ENCODE data around the gene ANKHD1. TPM values are rescaled to one million over a fixed set of nuclear protein-coding genes. Genes with fewer than 3 reads are reported as not detected.

The ANKHD1 gene
- total RNA-seq, 3 donors from 2014 or later (not counting 1 experiment from before 2014, with no cell fraction given), result 225 to 239 (median 230) TPM

DNA sequence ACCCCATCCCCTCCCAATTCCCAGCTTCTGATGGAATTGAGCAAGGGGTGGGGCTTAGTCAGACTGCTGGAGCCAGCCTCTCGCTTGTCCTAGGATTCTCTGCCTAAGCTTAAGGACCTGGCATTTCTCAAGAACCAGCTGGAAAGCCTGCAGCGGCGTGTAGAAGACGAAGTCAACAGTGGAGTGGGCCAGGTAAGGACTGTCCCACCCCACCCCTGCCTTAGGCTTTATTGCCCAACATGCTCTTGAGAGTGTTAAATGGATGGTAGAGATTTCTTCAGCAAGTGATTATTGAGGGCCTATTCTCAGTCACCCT, 164.1 kb downstream of the ANKHD1 start:
- Mint-ChIP-seq H3K4me1 (peaks cover 57 to 71% of the 10 kb centered on the region in 2 donors), H3K9me3 (no peaks in the 10 kb centered on the region), H3K27ac (peak overlapping the region; percentile 94 to 96), H3K27me3 (ENCODE audit: low read depth in 2 of 2) (no peaks in the 10 kb centered on the region), H3K36me3 (no peaks in the 10 kb centered on the region), H3K4me3 (peak overlapping the region; percentile 99)
- Histone ChIP-seq H3K4me1 (ENCODE audit: control insufficient read depth, insufficient read depth, low read length) (peaks cover 38% of the 10 kb centered on the region), H3K27me3 (ENCODE audit: control insufficient read depth, insufficient read depth, low read length) (no peaks in the 10 kb centered on the region), H3K9me3 (ENCODE audit: control insufficient read depth, insufficient read depth, low read length) (no peaks in the 10 kb centered on the region), H3K36me3 (ENCODE audit: control insufficient read depth, insufficient read depth, low read length) (peaks cover 21% of the 10 kb centered on the region), H3K27ac (ENCODE audit: low read length) (no peak overlapping the region), H3K4me3 (ENCODE audit: low read length) (no peak overlapping the region)
- WGBS (ENCODE audit: insufficient coverage), result 91% methylated on average over 3 of the region's 4 CpGs
- intact Hi-C loops (cut with micrococcal nuclease), result loop anchor here (2.0 kb wide), 2 partner anchors 73 to 145 kb away; partner anchors contain the start of gene TMCO6
- ATAC-seq (no peak), DNase-seq (peak in 1 of 2 donors; percentile 15)
- TF ChIP-seq, protein P1, sequence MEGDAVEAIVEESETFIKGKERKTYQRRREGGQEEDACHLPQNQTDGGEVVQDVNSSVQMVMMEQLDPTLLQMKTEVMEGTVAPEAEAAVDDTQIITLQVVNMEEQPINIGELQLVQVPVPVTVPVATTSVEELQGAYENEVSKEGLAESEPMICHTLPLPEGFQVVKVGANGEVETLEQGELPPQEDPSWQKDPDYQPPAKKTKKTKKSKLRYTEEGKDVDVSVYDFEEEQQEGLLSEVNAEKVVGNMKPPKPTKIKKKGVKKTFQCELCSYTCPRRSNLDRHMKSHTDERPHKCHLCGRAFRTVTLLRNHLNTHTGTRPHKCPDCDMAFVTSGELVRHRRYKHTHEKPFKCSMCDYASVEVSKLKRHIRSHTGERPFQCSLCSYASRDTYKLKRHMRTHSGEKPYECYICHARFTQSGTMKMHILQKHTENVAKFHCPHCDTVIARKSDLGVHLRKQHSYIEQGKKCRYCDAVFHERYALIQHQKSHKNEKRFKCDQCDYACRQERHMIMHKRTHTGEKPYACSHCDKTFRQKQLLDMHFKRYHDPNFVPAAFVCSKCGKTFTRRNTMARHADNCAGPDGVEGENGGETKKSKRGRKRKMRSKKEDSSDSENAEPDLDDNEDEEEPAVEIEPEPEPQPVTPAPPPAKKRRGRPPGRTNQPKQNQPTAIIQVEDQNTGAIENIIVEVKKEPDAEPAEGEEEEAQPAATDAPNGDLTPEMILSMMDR (IDR thresholded peaks at IDR 0.05), result no peak

DNA sequence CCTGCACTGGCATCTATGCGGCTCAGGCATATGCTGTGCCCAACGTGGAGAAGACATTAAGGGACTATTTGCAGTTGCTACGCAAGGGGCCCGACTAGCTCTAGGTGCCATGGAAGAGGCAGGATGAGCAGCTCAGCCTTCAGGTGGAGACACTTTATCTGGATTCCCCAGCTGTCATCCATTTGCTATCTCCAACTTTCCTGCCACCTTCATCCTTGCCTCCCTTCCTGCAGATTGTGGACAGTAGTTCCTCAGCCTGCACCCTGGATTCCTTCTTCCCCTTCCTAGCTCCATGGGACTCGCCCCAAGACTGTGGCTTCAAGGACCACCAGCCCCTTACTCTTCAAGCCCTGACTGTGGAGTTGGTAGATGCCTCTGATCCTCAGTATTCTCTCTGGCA, 165.0 kb downstream of the ANKHD1 start:
- peaks cover 38% of the 10 kb centered on the region for H3K4me1 ChIP-seq (ENCODE audit: control insufficient read depth, insufficient read depth, low read length)
- Mint-ChIP-seq H3K27me3 (ENCODE audit: low read depth in 2 of 2) (no peaks in the 10 kb centered on the region), H3K4me1 (peaks cover 57 to 71% of the 10 kb centered on the region in 2 donors), H3K4me3 (peak overlapping the region; percentile 25), H3K36me3 (no peaks in the 10 kb centered on the region), H3K9me3 (no peaks in the 10 kb centered on the region), H3K27ac (peak overlapping the region; percentile 96 to 98)
- no peaks in the 10 kb centered on the region for H3K27me3 ChIP-seq (ENCODE audit: control insufficient read depth, insufficient read depth, low read length)
- H3K9me3 ChIP-seq (ENCODE audit: control insufficient read depth, insufficient read depth, low read length), result no peaks in the 10 kb centered on the region
- H3K4me3 ChIP-seq (ENCODE audit: low read length), result no peak overlapping the region
- no peak for ATAC-seq
- no peak overlapping the region for H3K27ac ChIP-seq (ENCODE audit: low read length)
- TF ChIP-seq, protein P1 (IDR thresholded peaks at IDR 0.05), result no peak
- intact Hi-C loops (cut with micrococcal nuclease), result no loop called here
- DNase-seq, result peak in 1 of 2 donors; percentile 7
- 95% methylated on average over 5 of the region's 5 CpGs for WGBS (ENCODE audit: insufficient coverage)
- H3K36me3 ChIP-seq (ENCODE audit: control insufficient read depth, insufficient read depth, low read length), result peaks cover 21% of the 10 kb centered on the region

DNA sequence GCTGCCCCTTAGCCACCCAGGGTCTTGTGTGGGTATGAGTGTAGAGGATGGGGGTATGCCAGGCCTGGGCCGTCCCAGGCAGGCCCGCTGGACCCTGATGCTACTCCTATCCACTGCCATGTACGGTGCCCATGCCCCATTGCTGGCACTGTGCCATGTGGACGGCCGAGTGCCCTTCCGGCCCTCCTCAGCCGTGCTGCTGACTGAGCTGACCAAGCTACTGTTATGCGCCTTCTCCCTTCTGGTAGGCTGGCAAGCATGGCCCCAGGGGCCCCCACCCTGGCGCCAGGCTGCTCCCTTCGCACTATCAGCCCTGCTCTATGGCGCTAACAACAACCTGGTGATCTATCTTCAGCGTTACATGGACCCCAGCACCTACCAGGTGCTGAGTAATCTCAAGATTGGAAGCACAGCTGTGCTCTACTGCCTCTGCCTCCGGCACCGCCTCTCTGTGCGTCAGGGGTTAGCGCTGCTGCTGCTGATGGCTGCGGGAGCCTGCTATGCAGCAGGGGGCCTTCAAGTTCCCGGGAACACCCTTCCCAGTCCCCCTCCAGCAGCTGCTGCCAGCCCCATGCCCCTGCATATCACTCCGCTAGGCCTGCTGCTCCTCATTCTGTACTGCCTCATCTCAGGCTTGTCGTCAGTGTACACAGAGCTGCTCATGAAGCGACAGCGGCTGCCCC, 165.6 kb downstream of the ANKHD1 start:
- Mint-ChIP-seq H3K27me3 (ENCODE audit: low read depth in 2 of 2) (no peaks in the 10 kb centered on the region), H3K27ac (peak overlapping the region; percentile 96 to 98), H3K9me3 (no peaks in the 10 kb centered on the region), H3K4me3 (peak overlapping the region; percentile 31), H3K4me1 (peaks cover 57 to 71% of the 10 kb centered on the region in 2 donors), H3K36me3 (no peaks in the 10 kb centered on the region)
- peaks cover 21% of the 10 kb centered on the region for H3K36me3 ChIP-seq (ENCODE audit: control insufficient read depth, insufficient read depth, low read length)
- TF ChIP-seq, protein P1 (IDR thresholded peaks at IDR 0.05), result no peak
- no peaks in the 10 kb centered on the region for H3K9me3 ChIP-seq (ENCODE audit: control insufficient read depth, insufficient read depth, low read length)
- DNase-seq, result peak in 1 of 2 donors; percentile 3
- H3K4me3 ChIP-seq (ENCODE audit: low read length), result no peak overlapping the region
- peaks cover 38% of the 10 kb centered on the region for H3K4me1 ChIP-seq (ENCODE audit: control insufficient read depth, insufficient read depth, low read length)
- no peak for ATAC-seq
- no peaks in the 10 kb centered on the region for H3K27me3 ChIP-seq (ENCODE audit: control insufficient read depth, insufficient read depth, low read length)
- intact Hi-C loops (cut with micrococcal nuclease), result no loop called here
- WGBS (ENCODE audit: insufficient coverage), result 95% methylated on average over 22 of the region's 22 CpGs
- no peak overlapping the region for H3K27ac ChIP-seq (ENCODE audit: low read length)

DNA sequence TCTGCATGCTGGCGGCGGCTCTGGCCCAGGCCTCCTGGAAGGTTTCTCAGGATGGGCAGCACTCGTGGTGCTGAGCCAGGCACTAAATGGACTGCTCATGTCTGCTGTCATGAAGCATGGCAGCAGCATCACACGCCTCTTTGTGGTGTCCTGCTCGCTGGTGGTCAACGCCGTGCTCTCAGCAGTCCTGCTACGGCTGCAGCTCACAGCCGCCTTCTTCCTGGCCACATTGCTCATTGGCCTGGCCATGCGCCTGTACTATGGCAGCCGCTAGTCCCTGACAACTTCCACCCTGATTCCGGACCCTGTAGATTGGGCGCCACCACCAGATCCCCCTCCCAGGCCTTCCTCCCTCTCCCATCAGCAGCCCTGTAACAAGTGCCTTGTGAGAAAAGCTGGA, 166.2 kb downstream of the ANKHD1 start:
- Histone ChIP-seq H3K4me3 (ENCODE audit: low read length) (no peak overlapping the region), H3K36me3 (ENCODE audit: control insufficient read depth, insufficient read depth, low read length) (peaks cover 21% of the 10 kb centered on the region), H3K4me1 (ENCODE audit: control insufficient read depth, insufficient read depth, low read length) (peaks cover 38% of the 10 kb centered on the region), H3K9me3 (ENCODE audit: control insufficient read depth, insufficient read depth, low read length) (no peaks in the 10 kb centered on the region), H3K27me3 (ENCODE audit: control insufficient read depth, insufficient read depth, low read length) (no peaks in the 10 kb centered on the region), H3K27ac (ENCODE audit: low read length) (no peak overlapping the region)
- DNase-seq (peak in 1 of 2 donors; percentile 2), ATAC-seq (no peak)
- Mint-ChIP-seq H3K9me3 (no peaks in the 10 kb centered on the region), H3K27ac (peak overlapping the region; percentile 96 to 98), H3K36me3 (no peaks in the 10 kb centered on the region), H3K4me3 (peak overlapping the region; percentile 31), H3K4me1 (peaks cover 52 to 66% of the 10 kb centered on the region in 2 donors), H3K27me3 (ENCODE audit: low read depth in 2 of 2) (no peaks in the 10 kb centered on the region)
- intact Hi-C loops (cut with micrococcal nuclease), result no loop called here
- TF ChIP-seq, protein P1 (IDR thresholded peaks at IDR 0.05), result no peak
- 97% methylated on average over 13 of the region's 13 CpGs for WGBS (ENCODE audit: insufficient coverage)

All from natural killer cell (primary cell).